GM12865 (cell line): ENCODE measurements around the gene CCDC91.

Experiments used
- DNase-seq: peaks from one replicate; pipeline ENCODE4 v3.0.0; 2010; ENCODE audit warnings: low read depth
- H3K4me3 ChIP-seq: 2 replicates; pipeline ENCODE4 v1.5.1; 2011; ENCODE audit warnings: mild to moderate bottlenecking, low read depth, low read length, control low read depth
- TF ChIP-seq, protein P1 (sequence below): IDR thresholded peaks from 2 replicates; pipeline ENCODE4 v1.5.1; 2011; ENCODE audit warnings: low read length, control low read depth, low read depth, inconsistent platforms; ENCODE audit not compliant: insufficient read depth; ENCODE audit errors: missing control alignments

Gene CCDC91

DNA sequence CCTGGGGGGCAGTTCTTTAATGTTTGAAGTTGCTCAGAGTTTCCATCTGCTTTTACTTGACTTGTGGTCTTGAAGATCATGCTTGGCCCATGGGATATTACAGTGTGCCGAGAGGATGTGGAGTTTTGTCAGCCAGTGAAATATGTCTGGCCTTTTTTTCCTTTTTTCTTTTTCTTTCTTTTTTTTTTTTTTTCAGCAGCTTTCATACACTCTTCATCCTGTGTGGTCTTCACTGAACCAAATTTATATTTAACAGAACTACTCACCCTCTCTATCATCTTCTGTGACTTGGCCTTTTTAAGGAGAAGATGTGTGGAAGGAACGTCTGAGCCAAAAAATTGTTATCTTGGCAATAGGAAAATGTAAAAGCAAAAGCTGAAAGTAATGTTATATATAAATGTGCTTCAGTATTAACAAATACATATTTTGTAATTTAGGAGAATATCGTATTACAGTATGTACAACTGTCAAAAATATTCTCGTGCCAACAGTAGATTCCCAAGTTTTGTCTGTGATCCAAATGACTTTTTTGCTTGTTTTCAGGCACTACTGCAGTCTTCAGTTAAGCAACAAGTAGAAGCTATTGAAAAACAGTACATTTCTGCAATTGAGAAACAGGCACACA is 200.6 kb downstream of the CCDC91 start:
- TF ChIP-seq, protein P1, sequence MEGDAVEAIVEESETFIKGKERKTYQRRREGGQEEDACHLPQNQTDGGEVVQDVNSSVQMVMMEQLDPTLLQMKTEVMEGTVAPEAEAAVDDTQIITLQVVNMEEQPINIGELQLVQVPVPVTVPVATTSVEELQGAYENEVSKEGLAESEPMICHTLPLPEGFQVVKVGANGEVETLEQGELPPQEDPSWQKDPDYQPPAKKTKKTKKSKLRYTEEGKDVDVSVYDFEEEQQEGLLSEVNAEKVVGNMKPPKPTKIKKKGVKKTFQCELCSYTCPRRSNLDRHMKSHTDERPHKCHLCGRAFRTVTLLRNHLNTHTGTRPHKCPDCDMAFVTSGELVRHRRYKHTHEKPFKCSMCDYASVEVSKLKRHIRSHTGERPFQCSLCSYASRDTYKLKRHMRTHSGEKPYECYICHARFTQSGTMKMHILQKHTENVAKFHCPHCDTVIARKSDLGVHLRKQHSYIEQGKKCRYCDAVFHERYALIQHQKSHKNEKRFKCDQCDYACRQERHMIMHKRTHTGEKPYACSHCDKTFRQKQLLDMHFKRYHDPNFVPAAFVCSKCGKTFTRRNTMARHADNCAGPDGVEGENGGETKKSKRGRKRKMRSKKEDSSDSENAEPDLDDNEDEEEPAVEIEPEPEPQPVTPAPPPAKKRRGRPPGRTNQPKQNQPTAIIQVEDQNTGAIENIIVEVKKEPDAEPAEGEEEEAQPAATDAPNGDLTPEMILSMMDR, result no peak
- no peak overlapping the region for H3K4me3 ChIP-seq
- no peak for DNase-seq

- H3K4me3 ChIP-seq, result no peak overlapping the region
- TF ChIP-seq, protein P1, result no peak
- DNase-seq, result no peak
These were observed 219.6 kb downstream of the CCDC91 start for GRCh38 chr12:28409892-28410291.

DNA sequence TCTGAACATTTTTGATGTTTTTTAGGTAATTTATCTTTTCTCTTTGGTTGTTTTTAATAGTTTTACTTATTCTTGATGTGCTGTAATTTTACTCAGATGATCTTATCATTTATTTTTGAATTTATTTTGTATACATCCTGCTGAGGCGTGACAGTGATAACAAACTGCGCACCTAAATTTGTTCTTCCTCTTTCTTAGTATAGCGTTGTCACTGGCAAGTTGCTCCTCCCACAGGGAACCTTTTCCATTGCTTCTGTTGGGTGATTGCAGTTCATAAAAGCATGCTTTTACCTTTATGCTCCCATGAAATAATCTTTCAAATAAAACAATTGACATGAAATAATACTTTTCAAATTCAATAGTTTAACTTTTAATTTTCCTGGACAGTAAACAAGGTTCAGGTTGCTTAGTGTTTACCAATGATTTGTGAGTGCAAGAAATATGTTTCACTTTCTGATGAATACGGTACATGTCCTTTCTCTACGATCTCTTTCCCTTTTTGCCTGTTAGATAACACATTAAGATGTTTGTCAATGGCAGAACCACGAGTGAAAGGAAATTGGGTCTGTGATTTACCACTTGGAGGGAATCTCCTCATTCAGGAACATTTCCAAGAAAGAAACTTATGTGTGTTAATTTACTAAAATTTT is 223.3 kb downstream of the CCDC91 start:
- DNase-seq, result peak; percentile 39
- TF ChIP-seq, protein P1, result no peak
- H3K4me3 ChIP-seq, result peak overlapping the region; percentile 37; the same call in 1 of the 2 replicates

- H3K4me3 ChIP-seq, result no peak overlapping the region
- DNase-seq, result no peak
- TF ChIP-seq, protein P1, result no peak
These were observed 225.5 kb downstream of the CCDC91 start for GRCh38 chr12:28415755-28416154.

DNA sequence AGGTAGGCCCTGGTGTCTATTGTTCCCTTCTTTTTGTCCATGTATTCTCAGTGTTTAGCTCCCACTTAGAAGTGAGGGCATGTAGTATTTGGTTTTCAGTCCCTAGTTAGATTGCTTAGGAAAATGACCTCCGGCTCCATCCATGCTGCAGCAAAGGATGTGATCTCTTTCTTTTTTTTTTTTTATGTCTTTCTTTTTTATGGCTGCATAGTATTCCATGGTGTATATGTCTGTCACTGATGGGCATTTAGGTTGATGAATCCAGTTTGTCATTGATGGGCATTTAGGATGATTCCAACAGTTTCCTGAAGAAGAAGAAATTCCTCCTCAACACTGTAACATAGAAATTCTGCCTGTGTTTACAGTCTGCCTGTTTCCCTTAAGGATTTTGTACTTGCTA is 231.1 kb downstream of the CCDC91 start:
- DNase-seq, result no peak
- H3K4me3 ChIP-seq, result no peak overlapping the region
- TF ChIP-seq, protein P1, result no peak

DNA sequence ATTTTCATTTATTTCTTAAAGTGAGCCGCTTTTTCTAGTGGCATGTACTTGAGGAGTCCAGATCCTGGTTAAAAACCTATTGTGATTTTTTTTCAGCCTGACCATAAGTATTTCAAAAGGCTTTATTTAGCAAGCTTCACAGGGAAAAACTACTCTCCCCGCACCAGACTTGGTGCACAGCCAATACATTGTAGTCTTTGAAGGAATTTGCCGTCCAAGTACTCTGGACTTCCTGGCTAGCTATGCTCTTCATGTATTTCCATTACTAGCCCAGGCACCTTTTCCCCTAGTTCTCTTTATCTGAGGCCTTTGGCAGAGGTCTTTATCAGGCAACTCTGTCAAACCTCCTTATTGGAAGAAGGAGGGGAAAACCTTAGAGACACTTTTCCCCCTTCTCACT is 234.7 kb downstream of the CCDC91 start:
- TF ChIP-seq, protein P1, result no peak
- no peak overlapping the region for H3K4me3 ChIP-seq
- DNase-seq, result no peak

GRCh38 chr12:28425526-28425925 is 235.3 kb downstream of the CCDC91 start:
- TF ChIP-seq, protein P1, result no peak
- no peak overlapping the region for H3K4me3 ChIP-seq
- DNase-seq, result peak; percentile 1
